ENCODE measurements around the gene MBNL2.

DNA sequence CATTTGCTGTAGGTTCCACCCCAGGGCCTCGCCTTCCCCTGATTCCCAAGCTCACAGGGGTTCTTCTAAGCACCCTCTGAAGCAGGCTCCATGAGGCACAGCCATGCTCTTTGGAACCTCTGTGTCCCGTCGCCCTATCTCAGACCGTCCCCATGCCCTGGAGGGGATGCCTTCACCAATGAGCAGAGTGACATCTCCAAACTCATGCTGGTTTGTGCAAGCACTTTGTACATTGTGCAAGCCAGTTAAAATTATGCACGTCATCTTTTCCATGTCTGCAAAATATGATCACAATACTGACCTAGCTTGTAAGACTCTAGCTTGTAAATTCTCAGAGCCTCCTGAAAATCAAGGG lies 165.3 kb downstream of the MBNL2 start:
- TF ChIP-seq EZH2phosphoT487 (IDR thresholded peaks at IDR 0.05; ENCODE audit: low read depth, severe bottlenecking, unreplicated experiment), result no peak
- TF ChIP-seq, protein P1, sequence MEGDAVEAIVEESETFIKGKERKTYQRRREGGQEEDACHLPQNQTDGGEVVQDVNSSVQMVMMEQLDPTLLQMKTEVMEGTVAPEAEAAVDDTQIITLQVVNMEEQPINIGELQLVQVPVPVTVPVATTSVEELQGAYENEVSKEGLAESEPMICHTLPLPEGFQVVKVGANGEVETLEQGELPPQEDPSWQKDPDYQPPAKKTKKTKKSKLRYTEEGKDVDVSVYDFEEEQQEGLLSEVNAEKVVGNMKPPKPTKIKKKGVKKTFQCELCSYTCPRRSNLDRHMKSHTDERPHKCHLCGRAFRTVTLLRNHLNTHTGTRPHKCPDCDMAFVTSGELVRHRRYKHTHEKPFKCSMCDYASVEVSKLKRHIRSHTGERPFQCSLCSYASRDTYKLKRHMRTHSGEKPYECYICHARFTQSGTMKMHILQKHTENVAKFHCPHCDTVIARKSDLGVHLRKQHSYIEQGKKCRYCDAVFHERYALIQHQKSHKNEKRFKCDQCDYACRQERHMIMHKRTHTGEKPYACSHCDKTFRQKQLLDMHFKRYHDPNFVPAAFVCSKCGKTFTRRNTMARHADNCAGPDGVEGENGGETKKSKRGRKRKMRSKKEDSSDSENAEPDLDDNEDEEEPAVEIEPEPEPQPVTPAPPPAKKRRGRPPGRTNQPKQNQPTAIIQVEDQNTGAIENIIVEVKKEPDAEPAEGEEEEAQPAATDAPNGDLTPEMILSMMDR (IDR thresholded peaks at IDR 0.05; ENCODE audit: poor library complexity), result no peak
